Mucosa of stomach (tissue), 1 donor: ENCODE measurements around the gene HOXA5.

Source experiments
- H3K27me3 ChIP-seq: one replicate; pipeline ENCODE4 v1.7.0; 2013; ENCODE audit warnings: mild to moderate bottlenecking, low read length; ENCODE audit not compliant: control insufficient read depth, insufficient read depth
- H3K36me3 ChIP-seq: one replicate; pipeline ENCODE4 v1.7.0; 2013; ENCODE audit warnings: low read length; ENCODE audit not compliant: control insufficient read depth, insufficient read depth
- H3K4me1 ChIP-seq: one replicate; pipeline ENCODE4 v1.7.0; 2013; ENCODE audit warnings: mild to moderate bottlenecking, low read length; ENCODE audit not compliant: control insufficient read depth, insufficient read depth
- H3K4me3 ChIP-seq: one replicate; pipeline ENCODE4 v1.7.0; 2013; ENCODE audit warnings: low read length
- H3K9ac ChIP-seq: one replicate; pipeline ENCODE4 v1.7.0; 2013; ENCODE audit warnings: mild to moderate bottlenecking, low read length, moderate library complexity
- H3K9me3 ChIP-seq: one replicate; pipeline ENCODE4 v1.7.0; 2013; ENCODE audit warnings: mild to moderate bottlenecking, low read length, moderate library complexity; ENCODE audit not compliant: control insufficient read depth
- donor health status: Pancreatic carcinoma.

The HOXA5 gene

DNA sequence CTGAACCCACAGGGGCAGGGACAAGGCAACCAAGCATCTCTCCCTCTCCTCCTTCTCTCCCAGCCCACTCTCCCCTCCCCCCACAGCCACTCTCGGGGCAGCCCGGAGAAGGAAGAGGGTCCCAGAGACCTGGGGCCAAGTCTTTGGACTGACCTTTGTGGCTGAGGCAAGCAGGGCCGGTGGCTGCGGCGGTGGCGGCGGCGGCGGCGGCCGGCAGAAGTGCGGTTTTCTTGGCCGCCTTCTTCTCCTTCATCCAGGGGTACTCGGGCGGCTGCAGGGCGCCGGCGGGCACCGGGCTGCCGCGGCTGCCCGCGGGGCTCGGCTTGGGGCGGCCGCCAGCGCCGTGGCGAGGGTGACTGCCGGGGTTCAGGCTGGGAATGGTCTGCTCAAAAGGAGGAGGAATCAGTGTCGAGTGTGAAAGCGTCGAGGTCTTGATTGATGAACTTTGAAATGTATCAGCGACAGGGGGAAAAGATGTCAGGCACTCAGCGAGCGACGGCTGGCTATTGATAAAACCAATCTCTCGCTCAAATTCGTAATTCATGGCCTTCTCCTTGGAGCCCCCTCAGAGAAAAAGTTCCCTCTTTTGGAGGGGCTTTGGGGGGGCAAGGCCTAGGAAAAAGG is 41.4 kb downstream of the HOXA5 start:
- Histone ChIP-seq H3K4me1 (peaks cover 51% of the 10 kb centered on the region), H3K9me3 (no peaks in the 10 kb centered on the region), H3K9ac (peak overlapping the region; percentile 86), H3K27me3 (no peaks in the 10 kb centered on the region), H3K4me3 (peak overlapping the region; percentile 61), H3K36me3 (no peaks in the 10 kb centered on the region)

DNA sequence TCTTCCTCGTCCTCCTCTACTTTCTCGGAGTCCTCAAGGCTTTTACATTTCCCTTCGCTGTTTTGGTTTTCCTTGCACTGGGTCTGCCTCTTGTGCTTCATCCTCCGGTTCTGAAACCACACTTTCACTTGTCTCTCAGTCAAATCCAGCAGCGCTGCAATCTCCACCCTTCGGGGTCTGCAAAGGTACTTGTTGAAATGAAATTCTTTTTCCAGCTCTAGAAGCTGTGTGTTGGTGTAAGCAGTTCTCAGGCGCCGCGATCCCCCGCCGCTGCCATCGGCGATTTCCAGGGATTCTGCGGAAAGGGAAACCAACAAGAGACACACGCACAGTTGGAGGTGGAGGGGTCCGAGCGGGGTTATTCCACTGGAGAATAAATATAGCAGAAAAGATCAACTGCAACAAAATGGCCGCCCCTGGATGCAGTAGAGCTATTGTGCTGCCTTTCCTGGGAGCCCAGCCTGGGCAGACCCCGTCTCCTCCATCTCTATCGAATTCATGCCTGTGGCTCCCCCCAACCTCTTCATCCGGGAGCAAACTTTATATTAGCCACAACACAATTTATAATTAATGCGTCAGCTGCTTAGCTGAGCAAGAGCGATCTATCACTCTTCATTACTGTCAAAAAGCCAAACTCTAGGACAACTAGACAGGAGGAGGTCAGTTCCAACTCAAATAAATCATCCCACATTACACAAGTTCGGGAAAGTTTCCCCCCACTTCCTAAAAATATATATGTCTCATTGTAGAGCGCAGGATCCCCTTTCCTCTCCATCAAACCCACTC is 42.1 kb downstream of the HOXA5 start:
- peak overlapping the region; percentile 61 for H3K4me3 ChIP-seq
- H3K9me3 ChIP-seq: no peaks in the 10 kb centered on the region
- H3K36me3 ChIP-seq: no peaks in the 10 kb centered on the region
- H3K4me1 ChIP-seq: peaks cover 51% of the 10 kb centered on the region
- peak overlapping the region; percentile 86 for H3K9ac ChIP-seq
- no peaks in the 10 kb centered on the region for H3K27me3 ChIP-seq

DNA sequence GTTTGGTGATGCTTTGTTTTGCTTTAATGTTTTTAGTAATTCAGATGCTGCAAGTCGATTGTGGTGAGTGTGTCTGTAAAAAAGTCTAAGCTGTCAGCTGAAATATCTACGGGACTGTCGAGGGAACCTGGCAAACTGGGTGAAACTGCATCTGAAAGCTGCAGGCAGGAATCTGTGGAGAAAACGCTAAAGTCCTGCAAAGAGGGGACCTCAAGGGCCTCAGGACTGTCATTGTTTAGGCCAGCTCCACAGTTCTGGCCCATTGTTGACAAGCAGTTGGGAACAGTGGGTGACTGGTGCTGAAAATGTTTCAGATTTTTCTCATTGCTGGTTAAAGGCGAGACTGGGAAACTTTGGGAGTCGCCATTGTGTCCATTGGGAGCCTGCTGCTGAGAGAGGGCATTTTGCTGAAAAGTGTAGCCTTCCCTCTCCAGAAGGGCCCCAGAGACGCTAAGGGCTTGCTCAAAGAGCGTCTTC is 42.7 kb downstream of the HOXA5 start:
- Histone ChIP-seq H3K4me1 (peaks cover 45% of the 10 kb centered on the region), H3K4me3 (peak overlapping the region; percentile 61), H3K36me3 (no peaks in the 10 kb centered on the region), H3K9ac (peak overlapping the region; percentile 86), H3K9me3 (no peaks in the 10 kb centered on the region), H3K27me3 (no peaks in the 10 kb centered on the region)

DNA sequence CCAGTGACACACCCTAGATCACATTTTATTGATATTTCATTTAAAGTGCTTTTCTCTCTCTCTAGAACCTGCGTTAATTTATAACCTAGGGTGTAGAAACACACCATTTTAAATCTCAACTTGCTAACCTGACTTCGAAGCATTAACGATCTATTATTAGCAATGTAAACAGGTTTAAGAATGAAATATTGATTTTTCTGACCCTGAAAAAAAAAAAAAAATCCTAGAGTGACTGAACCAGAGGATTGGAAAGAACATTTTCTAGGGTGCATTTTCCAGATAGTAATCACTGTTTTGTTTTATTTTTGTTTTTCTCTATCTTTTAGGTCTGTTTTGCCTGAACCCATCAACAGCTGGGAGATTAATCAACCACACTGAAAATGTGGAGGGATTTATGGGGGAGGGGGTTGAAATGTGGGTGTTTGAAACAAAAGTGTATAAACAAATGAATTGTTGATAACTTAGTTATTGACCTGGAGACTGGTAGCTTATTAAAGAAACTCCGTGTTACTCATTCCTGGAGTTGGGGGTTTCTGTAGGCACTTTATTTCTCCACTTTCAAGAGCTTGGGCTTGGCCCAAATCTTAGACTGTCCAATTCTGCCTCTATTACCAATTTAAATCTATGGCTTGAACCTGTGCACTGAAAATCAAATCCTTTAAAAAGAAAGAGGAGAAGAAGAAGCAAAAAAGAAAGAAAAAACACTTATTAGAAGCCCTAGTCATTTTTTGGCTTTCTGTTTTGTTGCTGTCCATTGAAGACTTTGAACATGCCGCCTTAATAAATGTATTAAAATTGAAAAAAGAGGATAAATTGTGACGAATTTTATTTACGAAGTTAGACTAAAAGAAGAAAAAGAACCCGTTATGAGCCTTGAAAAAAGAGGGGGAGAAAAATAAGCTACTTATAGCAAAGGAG is 43.8 kb downstream of the HOXA5 start:
- Histone ChIP-seq H3K9me3 (no peaks in the 10 kb centered on the region), H3K9ac (peak overlapping the region; percentile 86), H3K36me3 (no peaks in the 10 kb centered on the region), H3K4me1 (peaks cover 35% of the 10 kb centered on the region), H3K4me3 (peak overlapping the region; percentile 39), H3K27me3 (no peaks in the 10 kb centered on the region)

DNA sequence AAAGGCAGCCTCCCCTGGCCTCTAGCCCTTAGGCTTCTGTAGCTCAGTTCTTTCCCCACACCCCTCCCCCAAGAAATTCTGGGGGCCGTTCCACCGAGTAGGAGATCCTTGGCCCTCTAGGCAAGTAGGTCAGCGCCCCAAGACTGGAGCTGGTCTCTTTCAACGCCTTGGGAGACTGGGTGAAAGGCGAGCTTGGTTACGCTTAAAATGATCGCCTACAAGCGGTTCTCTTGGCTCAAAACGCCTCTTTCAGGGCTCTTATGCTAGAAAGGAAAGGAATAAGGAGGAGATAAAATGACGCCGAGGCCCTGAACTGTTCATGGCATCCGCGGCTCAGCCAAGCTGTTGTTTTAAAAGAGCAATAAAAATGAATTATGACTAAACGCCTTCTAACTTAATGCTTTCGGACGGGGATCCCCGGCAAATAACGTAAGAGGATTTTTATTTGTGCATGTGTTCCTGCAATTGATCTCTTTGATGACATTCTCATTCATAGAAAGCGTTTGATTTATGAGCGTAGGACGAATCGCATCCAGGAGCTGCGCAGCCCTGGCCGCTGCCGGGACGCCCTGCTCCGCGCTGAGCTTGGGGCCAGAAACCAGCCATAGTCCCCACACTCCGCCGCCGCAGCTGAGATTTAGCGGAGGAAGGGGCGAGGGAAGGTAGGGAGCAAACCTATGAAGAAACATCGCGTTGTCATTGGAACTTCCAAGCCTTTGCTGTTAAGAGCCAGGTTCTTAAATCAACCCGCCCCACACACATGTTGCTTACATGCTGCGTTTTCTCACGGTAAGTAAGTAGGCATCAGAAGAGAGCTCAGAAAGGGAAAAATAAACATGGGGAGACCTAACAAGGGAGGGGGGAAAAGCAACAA is 44.7 kb downstream of the HOXA5 start:
- Histone ChIP-seq H3K9ac (peak overlapping the region; percentile 86), H3K4me1 (peaks cover 28% of the 10 kb centered on the region)

DNA sequence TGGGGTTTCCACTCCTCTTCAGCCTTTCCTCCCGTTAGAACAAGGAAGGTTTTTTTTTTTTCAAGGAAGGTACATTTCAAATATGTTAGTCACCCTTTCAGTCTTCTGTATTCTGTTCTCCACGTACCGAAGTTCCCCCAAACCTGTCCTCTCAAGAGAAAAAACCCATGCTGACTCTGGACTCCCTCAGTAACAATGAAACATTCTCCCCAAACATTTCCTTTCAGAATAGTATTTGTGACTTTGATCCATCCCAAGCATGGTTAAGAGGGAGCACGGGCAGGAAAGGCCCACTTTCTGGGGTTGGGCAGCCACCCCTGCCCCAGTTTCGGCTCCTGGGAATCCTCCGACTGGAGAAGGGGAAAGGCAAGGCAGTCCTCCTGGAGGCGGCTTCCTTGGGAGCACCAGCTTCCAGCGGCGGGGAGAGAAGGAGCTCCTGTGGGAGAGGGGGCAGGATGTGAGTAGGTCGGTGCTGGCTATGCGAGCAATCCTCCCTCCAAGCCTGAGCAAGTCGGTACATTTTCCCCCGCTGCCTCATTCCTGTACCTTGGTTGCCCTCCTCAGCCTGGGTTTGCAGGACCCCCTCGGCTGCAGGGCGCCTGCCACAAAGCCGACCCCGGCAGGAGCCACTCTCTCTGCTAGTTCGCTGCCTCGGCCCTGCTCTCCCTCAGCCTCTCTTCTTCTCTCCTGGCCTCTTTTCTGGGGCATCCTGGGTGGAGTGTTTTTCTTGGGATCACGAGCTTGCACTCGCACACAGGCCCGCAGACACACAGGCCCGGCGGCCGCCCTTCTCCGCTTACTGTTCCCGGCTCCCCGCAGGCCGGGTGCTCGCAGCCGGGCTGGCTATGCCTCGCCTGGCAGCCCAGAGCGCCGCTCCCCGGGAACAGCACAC is 45.5 kb downstream of the HOXA5 start:
- peak overlapping the region; percentile 39 for H3K4me3 ChIP-seq
- H3K36me3 ChIP-seq: no peaks in the 10 kb centered on the region
- H3K9ac ChIP-seq: peak overlapping the region; percentile 86
- no peaks in the 10 kb centered on the region for H3K9me3 ChIP-seq
- no peaks in the 10 kb centered on the region for H3K27me3 ChIP-seq
- H3K4me1 ChIP-seq: peaks cover 28% of the 10 kb centered on the region

More for the DNA sequence above, 44.7 kb downstream of the HOXA5 start:
- Histone ChIP-seq H3K4me3 (peak overlapping the region; percentile 39), H3K27me3 (no peaks in the 10 kb centered on the region), H3K36me3 (no peaks in the 10 kb centered on the region), H3K9me3 (no peaks in the 10 kb centered on the region)

DNA sequence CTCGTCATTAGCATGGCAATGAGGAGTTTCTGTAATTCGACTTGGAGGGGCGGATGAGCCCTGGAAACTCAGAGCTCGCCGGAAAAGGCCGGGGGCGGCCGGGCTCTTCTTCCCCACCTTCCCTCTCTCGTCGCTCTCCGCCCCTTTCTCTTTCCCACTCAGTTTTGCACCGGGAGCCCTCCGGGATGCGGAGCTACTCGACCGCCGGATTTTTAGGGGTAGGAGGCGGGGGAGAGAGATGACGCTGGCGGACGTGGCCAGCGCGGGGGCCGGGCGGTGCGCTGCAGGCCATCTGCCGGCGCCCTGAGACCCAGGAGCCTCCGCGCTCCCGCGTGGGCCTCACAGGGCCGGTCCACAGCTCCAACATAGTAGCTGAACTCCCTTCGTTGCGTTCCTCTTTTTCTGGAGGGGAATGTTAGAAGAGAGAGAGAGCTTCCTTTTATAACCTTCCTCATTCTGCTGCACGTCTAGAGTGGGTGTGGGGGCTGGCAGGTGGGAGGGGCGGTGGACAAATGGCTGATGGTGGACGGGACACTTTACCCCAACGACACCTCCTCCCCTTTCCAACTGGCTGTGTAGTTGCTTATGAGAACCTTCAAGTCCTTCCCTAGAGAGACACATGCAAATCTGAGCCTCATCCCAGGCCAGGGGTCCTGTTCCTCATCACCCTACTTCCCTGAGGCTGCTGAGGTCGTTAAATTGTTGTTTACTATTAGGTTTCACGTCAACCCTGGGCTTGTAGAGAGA is 46.5 kb downstream of the HOXA5 start:
- Histone ChIP-seq H3K9ac (peak overlapping the region; percentile 86), H3K36me3 (no peaks in the 10 kb centered on the region), H3K9me3 (no peaks in the 10 kb centered on the region), H3K4me1 (peaks cover 28% of the 10 kb centered on the region), H3K27me3 (no peaks in the 10 kb centered on the region), H3K4me3 (peak overlapping the region; percentile 74)

DNA sequence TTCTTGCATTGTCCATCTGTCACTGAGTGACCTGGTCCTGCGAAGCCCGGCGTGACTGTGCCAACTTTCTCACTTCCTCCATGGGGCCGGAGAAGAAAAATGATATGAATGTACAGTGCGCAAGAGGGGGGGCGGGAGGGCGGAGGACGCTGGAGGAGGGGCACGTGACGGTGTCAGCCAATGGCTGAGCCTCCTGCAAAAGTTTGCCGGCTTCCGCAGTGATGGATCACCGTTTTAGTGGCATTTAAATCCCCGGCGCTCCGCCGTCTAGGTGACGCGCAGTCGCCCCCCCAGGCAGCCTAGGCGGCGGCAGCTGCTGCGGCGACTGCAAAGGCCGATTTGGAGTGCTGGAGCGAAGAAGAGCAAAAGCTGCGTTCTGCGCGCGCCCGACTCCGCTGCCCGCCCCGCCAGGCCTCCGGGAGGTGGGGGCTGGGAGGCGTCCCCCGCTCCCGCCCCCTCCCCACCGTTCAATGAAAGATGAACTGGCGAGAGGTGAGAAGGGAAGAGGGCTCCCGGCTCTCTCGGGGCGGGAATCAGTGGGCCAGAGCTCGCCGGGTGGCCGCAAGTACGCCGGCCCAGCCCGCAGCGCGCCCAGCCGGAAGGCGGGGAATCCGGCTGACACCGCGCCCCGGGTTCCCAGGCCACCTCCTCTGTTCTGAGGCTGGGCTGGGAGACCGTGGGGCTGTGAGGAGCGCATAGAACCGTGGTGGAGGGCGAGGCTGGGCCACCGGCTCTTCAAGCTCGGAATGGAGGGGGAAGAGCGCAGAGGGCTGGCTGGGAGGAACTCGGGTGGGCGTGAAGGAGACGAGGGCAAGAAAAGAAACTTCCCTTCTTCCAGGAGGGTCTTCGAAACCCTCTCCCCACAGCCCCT is 47.3 kb downstream of the HOXA5 start, which contains the start of gene HOXA1:
Gene HOXA1, minus strand, starts transcription at position 104 of the 871 bp plus-strand sequence. Its CDS starts 88 bp downstream, at position 16.
- peaks cover 27% of the 10 kb centered on the region for H3K4me1 ChIP-seq
- H3K9ac ChIP-seq: peak within 1 kb of the TSS; percentile 86
- no peaks in the 10 kb centered on the region for H3K27me3 ChIP-seq

DNA sequence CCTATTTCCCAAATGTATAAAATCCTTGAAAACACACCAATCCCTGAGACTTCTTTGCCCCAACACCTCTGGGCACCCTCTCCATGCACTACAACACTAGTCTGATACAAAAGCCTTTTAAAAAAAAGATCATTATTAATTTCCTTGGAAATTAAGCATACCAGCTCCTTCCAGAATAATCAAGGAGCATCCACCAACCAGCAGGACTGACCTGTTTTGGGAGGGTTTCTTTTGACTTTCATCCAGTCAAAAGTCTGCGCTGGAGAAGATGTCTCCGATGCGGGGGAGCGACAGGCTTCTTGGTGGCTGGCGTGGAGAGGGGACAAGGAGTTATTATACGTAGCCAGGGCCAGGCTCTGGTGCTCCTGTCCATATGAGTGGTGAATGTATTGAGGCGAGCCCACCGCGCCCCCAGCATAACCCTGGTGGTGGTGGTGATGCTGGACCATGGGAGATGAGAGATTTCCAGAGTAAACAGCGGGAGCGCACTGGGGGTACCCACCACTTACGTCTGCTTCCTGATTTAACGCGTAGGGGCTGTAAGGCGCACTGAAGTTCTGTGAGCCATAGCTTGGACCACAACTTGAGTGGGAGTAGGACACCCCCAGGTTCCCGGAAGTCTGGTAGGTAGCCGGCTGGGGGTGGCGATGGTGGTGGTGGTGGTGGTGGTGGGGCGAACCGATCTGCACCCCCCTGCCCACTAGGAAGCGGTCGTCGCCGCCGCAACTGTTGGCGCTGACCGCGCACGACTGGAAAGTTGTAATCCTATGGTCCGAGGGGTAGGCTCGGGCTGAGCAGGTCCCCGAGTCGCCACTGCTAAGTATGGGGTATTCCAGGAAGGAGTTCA is 48.2 kb downstream of the HOXA5 start:
- H3K27me3 ChIP-seq: no peaks in the 10 kb centered on the region
- peak overlapping the region; percentile 74 for H3K4me3 ChIP-seq
- peaks cover 19% of the 10 kb centered on the region for H3K4me1 ChIP-seq
- peak overlapping the region; percentile 73 for H3K9ac ChIP-seq
- no peaks in the 10 kb centered on the region for H3K36me3 ChIP-seq
- no peaks in the 10 kb centered on the region for H3K9me3 ChIP-seq

More for the DNA sequence above, 47.3 kb downstream of the HOXA5 start, which contains the start of gene HOXA1:
- H3K9me3 ChIP-seq: no peaks in the 10 kb centered on the region
- no peaks in the 10 kb centered on the region for H3K36me3 ChIP-seq
- peak within 1 kb of the TSS; percentile 74 for H3K4me3 ChIP-seq
